SJSA1 (cell line): ENCODE data around the gene PRDM16. TPM values are rescaled to one million over a fixed set of nuclear protein-coding genes. Genes with fewer than 3 reads are reported as not detected.

ENCODE experiments used
- DNase-seq, 2 experiments: peaks; one replicate each; pipeline ENCODE4 v3.0.0-alpha.2; 2015 to 2020; ENCODE audit warnings: low spot score in 2 of 2, low read depth in 1 of 2
- H3K27ac ChIP-seq: fragments of 250-450 bp; sonication (Bioruptor Pico); 2 replicates; pipeline ENCODE4 v1.5.1; 2020; ENCODE audit warnings: mild to moderate bottlenecking, moderate library complexity
- H3K27me3 ChIP-seq: fragments of 250-450 bp; sonication (Bioruptor Pico); replicated peaks from 2 replicates; pipeline ENCODE4 v1.5.1; 2020; ENCODE audit warnings: mild to moderate bottlenecking, moderate library complexity
- H3K36me3 ChIP-seq: fragments of 250-450 bp; sonication (Bioruptor Pico); 2 replicates; pipeline ENCODE4 v1.5.1; 2020; ENCODE audit warnings: mild to moderate bottlenecking
- H3K4me1 ChIP-seq: fragments of 250-450 bp; sonication (Bioruptor Pico); replicated peaks from 2 replicates; pipeline ENCODE4 v1.6.1; 2021; ENCODE audit warnings: mild to moderate bottlenecking
- H3K4me3 ChIP-seq: fragments of 250-450 bp; sonication (Bioruptor Pico); 2 replicates; pipeline ENCODE4 v1.5.1; 2020; ENCODE audit warnings: mild to moderate bottlenecking
- H3K9me3 ChIP-seq: fragments of 250-450 bp; sonication (Bioruptor Pico); replicated peaks from 2 replicates; pipeline ENCODE4 v1.5.1; 2020; ENCODE audit warnings: mild to moderate bottlenecking
- total RNA-seq: library from RNA; depleted of rRNA; stranded (reverse); fragments of >200 nt; shearing (Covaris generic); gene quantifications from 2 replicates; pipeline ENCODE4 v1.2.3, GENCODE V29; 2014

The PRDM16 gene
- total RNA-seq, 1 experiment from 2014 or later, result 0.05 TPM

DNA sequence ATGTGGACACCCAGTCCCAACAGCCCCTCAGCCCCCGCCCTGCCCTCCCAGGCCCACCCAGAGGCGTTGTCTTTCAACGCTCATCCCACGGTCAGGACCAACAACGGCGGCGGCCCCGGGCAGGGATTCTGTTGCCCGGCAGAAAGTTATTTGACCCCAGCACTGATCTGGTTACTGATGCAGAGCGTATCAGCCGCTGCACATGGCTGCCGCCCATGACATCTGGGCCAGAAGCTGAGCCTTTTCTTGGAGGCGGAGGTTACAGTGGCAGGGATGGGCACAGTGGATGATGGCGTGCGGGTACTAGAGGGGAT, 258.3 kb downstream of the PRDM16 start:
- no peak overlapping the region for H3K27ac ChIP-seq
- no peaks in the 10 kb centered on the region for H3K4me1 ChIP-seq
- no peaks in the 10 kb centered on the region for H3K9me3 ChIP-seq
- no peaks in the 10 kb centered on the region for H3K27me3 ChIP-seq
- DNase-seq, result no peak
- H3K36me3 ChIP-seq, result no peaks in the 10 kb centered on the region
- no peak overlapping the region for H3K4me3 ChIP-seq

DNA sequence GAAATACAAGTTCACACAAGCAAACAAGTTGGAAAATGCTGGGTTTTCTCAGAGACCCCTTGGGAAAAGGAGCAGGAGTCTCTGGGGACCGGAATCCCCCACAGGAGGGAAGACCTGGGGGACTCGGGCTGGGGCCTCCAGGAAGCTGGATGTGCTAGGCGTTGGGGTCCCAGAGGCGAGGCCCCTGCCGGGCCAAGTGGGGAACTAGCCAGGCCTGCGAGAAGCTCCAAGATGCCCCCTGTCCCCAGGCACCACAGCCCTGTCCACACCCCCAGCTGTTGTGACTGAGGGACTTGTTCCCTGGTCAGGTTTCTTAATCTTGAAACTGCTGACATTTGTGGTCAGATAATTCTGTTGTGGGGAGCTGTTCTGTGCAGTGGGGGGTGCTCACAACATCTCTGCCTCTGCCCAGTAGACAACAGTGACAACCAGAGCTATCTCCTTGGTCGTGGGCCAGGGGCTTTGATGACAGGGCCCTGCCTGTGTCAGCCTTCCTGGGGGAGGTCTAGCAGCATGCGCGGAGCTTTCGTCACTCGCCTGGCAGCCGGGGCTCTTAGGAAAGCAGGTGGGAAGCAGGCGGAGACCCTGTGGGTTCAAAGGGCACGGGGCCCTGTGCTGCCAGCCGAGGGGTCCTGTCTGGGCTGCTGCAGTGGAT, 259.1 kb downstream of the PRDM16 start:
- H3K9me3 ChIP-seq, result no peaks in the 10 kb centered on the region
- no peaks in the 10 kb centered on the region for H3K27me3 ChIP-seq
- H3K4me1 ChIP-seq, result no peaks in the 10 kb centered on the region
- no peaks in the 10 kb centered on the region for H3K36me3 ChIP-seq
- H3K4me3 ChIP-seq, result no peak overlapping the region
- no peak for DNase-seq
- H3K27ac ChIP-seq, result no peak overlapping the region

DNA sequence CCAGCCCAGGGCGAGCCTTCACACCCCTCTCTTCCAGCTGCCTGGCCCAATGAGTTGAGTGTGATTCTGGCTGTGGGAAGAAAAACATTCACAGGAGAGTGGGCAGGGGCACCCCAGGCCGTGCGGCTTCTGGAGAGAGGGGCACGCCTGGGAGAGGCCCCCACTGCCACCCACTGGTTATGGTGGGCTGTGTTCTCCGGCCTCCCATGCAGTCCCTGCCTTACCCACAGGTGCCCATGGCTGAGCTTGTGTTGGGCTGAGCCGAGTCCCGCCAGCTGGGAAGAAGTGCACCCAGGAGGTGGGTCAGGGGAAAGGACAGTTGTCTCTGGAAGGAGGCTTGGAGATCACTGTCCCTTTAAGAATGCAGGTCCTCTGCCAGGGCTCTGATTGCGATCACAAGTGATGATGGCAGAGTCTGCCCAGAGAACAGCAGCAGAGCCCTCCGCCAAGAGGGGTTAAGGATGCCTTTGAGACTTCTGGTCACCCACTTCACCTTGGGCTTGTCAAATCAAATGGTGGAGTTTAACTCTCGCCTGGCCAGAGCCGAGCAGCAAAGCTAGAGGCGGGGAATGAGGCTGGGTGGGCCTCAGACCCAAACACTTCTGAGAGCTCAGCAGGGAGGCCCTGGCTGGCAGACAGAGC, 260.8 kb downstream of the PRDM16 start:
- no peaks in the 10 kb centered on the region for H3K9me3 ChIP-seq
- no peak overlapping the region for H3K4me3 ChIP-seq
- H3K27ac ChIP-seq, result no peak overlapping the region
- H3K36me3 ChIP-seq, result no peaks in the 10 kb centered on the region
- no peaks in the 10 kb centered on the region for H3K4me1 ChIP-seq
- DNase-seq, result no peak
- no peaks in the 10 kb centered on the region for H3K27me3 ChIP-seq

- H3K9me3 ChIP-seq, result no peaks in the 10 kb centered on the region
- H3K4me1 ChIP-seq, result no peaks in the 10 kb centered on the region
- no peaks in the 10 kb centered on the region for H3K36me3 ChIP-seq
- no peak overlapping the region for H3K27ac ChIP-seq
- H3K4me3 ChIP-seq, result no peak overlapping the region
- H3K27me3 ChIP-seq, result no peaks in the 10 kb centered on the region
- no peak for DNase-seq
Observed at GRCh38 chr1:3330771-3331245, 261.8 kb downstream of the PRDM16 start.

- Histone ChIP-seq H3K9me3 (peaks cover 4% of the 10 kb centered on the region; the same call in 1 of the 2 replicates), H3K4me3 (no peak overlapping the region), H3K4me1 (no peaks in the 10 kb centered on the region), H3K27ac (no peak overlapping the region), H3K36me3 (no peaks in the 10 kb centered on the region), H3K27me3 (no peaks in the 10 kb centered on the region)
- DNase-seq, result no peak
Observed at GRCh38 chr1:3331564-3331963, 262.6 kb downstream of the PRDM16 start.

DNA sequence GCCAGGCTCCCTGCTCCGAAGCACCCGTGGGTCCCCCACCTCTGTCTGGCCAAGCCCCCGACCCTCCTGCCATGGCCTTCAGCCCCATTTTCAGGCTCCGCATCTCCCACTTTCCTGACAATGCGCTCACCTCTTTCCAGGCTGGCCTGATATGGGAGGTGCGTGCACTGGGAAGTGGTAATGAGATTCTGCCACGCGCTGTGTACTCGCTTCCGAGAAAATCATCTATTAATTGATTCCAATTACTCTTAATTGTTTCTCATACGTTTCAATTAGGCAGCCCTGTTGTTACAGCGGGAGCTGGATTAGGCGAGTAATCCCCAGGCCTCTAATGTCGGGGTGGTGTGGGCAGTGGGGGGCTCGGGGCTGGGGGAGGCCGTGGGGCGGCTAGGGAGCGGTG, 263.0 kb downstream of the PRDM16 start:
- no peak overlapping the region for H3K27ac ChIP-seq
- no peaks in the 10 kb centered on the region for H3K36me3 ChIP-seq
- H3K9me3 ChIP-seq, result peaks cover 8% of the 10 kb centered on the region; the same call in 1 of the 2 replicates
- no peak for DNase-seq
- H3K4me3 ChIP-seq, result no peak overlapping the region
- H3K4me1 ChIP-seq, result no peaks in the 10 kb centered on the region
- H3K27me3 ChIP-seq, result no peaks in the 10 kb centered on the region

- no peak for DNase-seq
- Histone ChIP-seq H3K4me3 (no peak overlapping the region), H3K9me3 (peaks cover 9% of the 10 kb centered on the region; the same call in 1 of the 2 replicates), H3K36me3 (no peaks in the 10 kb centered on the region), H3K4me1 (no peaks in the 10 kb centered on the region), H3K27ac (no peak overlapping the region), H3K27me3 (no peaks in the 10 kb centered on the region)
Observed at GRCh38 chr1:3332662-3333061, 263.7 kb downstream of the PRDM16 start.

DNA sequence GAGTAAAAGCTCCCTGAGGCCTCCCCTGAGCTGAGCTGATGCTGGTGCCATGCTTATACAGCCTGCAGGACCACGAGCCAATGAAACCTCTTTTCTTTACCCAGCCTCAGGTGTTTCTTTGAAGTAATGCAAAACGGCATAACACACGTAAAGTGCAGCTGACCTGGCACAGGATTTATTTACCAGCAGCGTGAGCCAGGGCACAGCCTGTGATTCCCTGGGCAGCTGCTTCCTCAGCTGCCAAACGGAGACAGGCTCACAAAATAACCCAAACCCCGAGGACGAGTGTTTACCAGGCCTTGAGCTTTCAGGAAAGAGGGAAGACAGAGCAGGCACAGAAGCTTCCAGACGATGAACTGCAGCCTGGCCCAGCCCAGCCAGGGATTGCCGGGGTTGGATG, 264.9 kb downstream of the PRDM16 start:
- Histone ChIP-seq H3K27me3 (no peaks in the 10 kb centered on the region), H3K9me3 (peaks cover 9% of the 10 kb centered on the region; the same call in 1 of the 2 replicates), H3K4me1 (no peaks in the 10 kb centered on the region), H3K4me3 (no peak overlapping the region), H3K27ac (no peak overlapping the region), H3K36me3 (no peaks in the 10 kb centered on the region)
- no peak for DNase-seq

- Histone ChIP-seq H3K27ac (no peak overlapping the region), H3K27me3 (no peaks in the 10 kb centered on the region), H3K4me1 (no peaks in the 10 kb centered on the region), H3K4me3 (no peak overlapping the region), H3K36me3 (no peaks in the 10 kb centered on the region), H3K9me3 (peaks cover 9% of the 10 kb centered on the region; the same call in 1 of the 2 replicates)
- no peak for DNase-seq
Observed at GRCh38 chr1:3334366-3334765, 265.4 kb downstream of the PRDM16 start.

DNA sequence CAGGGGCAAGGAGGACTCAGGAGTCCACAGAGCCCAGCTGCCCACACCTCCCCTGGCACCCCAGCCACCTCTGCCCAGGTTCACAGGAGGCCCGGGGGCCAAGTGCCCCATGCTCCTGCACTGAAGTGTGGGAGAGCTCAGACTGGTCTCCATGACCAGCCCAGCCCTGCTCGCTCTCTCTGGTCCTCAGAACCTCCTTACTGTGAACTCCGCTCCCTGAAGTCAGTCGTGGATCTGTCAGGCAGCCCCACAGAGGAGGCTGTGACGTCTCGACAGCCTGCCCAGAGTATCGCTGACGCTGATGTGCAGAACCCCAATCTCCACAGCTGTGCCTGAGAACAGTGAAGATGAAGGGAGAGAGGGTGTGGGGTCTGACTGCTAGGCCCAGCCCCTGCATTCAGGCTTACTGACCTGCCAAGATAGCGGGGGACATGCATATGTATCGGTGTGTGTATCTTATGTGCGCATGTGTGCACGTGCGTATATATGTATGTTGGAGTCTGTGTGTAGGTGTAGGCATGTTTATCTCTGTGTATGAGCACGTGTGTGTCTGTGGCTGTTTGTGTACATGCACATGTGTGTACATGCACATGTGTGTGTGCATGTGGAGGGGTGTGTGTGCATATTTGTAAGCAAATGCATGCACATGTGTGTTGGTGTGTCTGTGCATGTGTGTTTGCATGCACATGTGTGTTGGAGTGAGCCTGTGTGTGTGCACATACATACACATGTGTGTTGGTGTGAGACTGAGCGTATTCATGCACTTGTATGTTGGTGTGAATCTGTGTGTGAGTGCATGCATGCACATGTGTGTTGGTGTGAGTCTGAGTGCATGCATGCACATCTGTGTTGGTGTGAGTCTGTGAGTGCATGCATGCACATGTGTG, 267.0 kb downstream of the PRDM16 start:
- Histone ChIP-seq H3K36me3 (no peaks in the 10 kb centered on the region), H3K4me1 (no peaks in the 10 kb centered on the region), H3K27me3 (no peaks in the 10 kb centered on the region), H3K9me3 (peaks cover 9% of the 10 kb centered on the region; the same call in 1 of the 2 replicates), H3K27ac (no peak overlapping the region), H3K4me3 (no peak overlapping the region)
- no peak for DNase-seq

GRCh38 chr1:3336641-3337630, 267.9 kb downstream of the PRDM16 start:
- no peaks in the 10 kb centered on the region for H3K36me3 ChIP-seq
- H3K27me3 ChIP-seq, result no peaks in the 10 kb centered on the region
- no peak for DNase-seq
- H3K9me3 ChIP-seq, result peaks cover 9% of the 10 kb centered on the region; the same call in 1 of the 2 replicates
- H3K27ac ChIP-seq, result no peak overlapping the region
- H3K4me3 ChIP-seq, result no peak overlapping the region
- H3K4me1 ChIP-seq, result no peaks in the 10 kb centered on the region

- no peaks in the 10 kb centered on the region for H3K27me3 ChIP-seq
- no peak overlapping the region for H3K27ac ChIP-seq
- H3K9me3 ChIP-seq, result peaks cover 9% of the 10 kb centered on the region; the same call in 1 of the 2 replicates
- H3K4me3 ChIP-seq, result no peak overlapping the region
- H3K36me3 ChIP-seq, result no peaks in the 10 kb centered on the region
- no peak for DNase-seq
- H3K4me1 ChIP-seq, result no peaks in the 10 kb centered on the region
Observed at GRCh38 chr1:3337798-3338724, 269.1 kb downstream of the PRDM16 start.
